Measurements from ENCODE around the gene NLK.
A peak's percentile ranks its signal among the peaks of the same experiment; 100 is the strongest.

NLK gene

GRCh38 chr17:28040406-28040805 lies 2.1 kb upstream of the NLK start:
- no peak for DNase-seq (ENCODE audit: low spot score)

- DNase-seq (ENCODE audit: low spot score), result peak; percentile 97
These were observed 1.2 kb upstream of the NLK start for GRCh38 chr17:28041068-28041843.

- DNase-seq (ENCODE audit: low spot score), result peak; percentile 21
These were observed 427 bp upstream of the NLK start for GRCh38 chr17:28041844-28042656.

GRCh38 chr17:28042721-28043291 lies 329 bp downstream of the NLK start:
- DNase-seq (ENCODE audit: low spot score), result no peak

- DNase-seq (ENCODE audit: low spot score), result no peak
These were observed 819 bp downstream of the NLK start for GRCh38 chr17:28043296-28043695.

- no peak for DNase-seq (ENCODE audit: low spot score)
These were observed 1.3 kb downstream of the NLK start for GRCh38 chr17:28043741-28044140.

GRCh38 chr17:28045304-28045703 lies 2.8 kb downstream of the NLK start:
- DNase-seq (ENCODE audit: low spot score), result no peak

- DNase-seq (ENCODE audit: low spot score), result no peak
These were observed 3.8 kb downstream of the NLK start for GRCh38 chr17:28046034-28046825.

- no peak for DNase-seq (ENCODE audit: low spot score)
These were observed 5.3 kb downstream of the NLK start for GRCh38 chr17:28047806-28048205.

GRCh38 chr17:28049071-28049470 lies 6.6 kb downstream of the NLK start:
- no peak for DNase-seq (ENCODE audit: low spot score)

- DNase-seq (ENCODE audit: low spot score), result peak; percentile 9
These were observed 10.7 kb downstream of the NLK start for GRCh38 chr17:28053044-28053670.

GRCh38 chr17:28053725-28054124 lies 11.2 kb downstream of the NLK start:
- DNase-seq (ENCODE audit: low spot score), result no peak

- DNase-seq (ENCODE audit: low spot score), result no peak
These were observed 13.2 kb downstream of the NLK start for GRCh38 chr17:28055546-28056275.

- DNase-seq (ENCODE audit: low spot score), result no peak
These were observed 13.8 kb downstream of the NLK start for GRCh38 chr17:28056276-28056620.

GRCh38 chr17:28057731-28058246 lies 15.3 kb downstream of the NLK start:
- DNase-seq (ENCODE audit: low spot score), result peak; percentile 39

- DNase-seq (ENCODE audit: low spot score), result no peak
These were observed 17.2 kb downstream of the NLK start for GRCh38 chr17:28059675-28060074.

GRCh38 chr17:28065706-28066105 lies 23.2 kb downstream of the NLK start:
- no peak for DNase-seq (ENCODE audit: low spot score)

GRCh38 chr17:28069061-28069460 lies 26.6 kb downstream of the NLK start:
- DNase-seq (ENCODE audit: low spot score), result no peak

GRCh38 chr17:28071179-28071578 lies 28.7 kb downstream of the NLK start:
- DNase-seq (ENCODE audit: low spot score), result no peak

- no peak for DNase-seq (ENCODE audit: low spot score)
These were observed 29.6 kb downstream of the NLK start for GRCh38 chr17:28071891-28072606.
